Lung (tissue), 12 donors: ENCODE measurements around the gene CTNNBIP1. TPM values are rescaled to one million over a fixed set of nuclear protein-coding genes. Genes with fewer than 3 reads are reported as not detected.
A peak's percentile ranks its signal among the peaks of the same experiment; 100 is the strongest.
"Not testable (repeated sequence)": the region's sequence is repeated elsewhere in the genome, so short reads cannot be mapped to it uniquely, and the experiment has no call there.

Source experiments
- ATAC-seq: fragments of 200-7000 bp; cut with Tn5 transposase; one replicate; pipeline ENCODE4 v1.9.1; 2020; ENCODE audit warnings: moderate number of reproducible peaks; ENCODE audit not compliant: insufficient read depth, low FRiP score
- DNase-seq, 3 donors: peaks; one replicate each; pipeline ENCODE4 v3.0.0-alpha.2; 2013 to 2017
- H3K27ac ChIP-seq, 2 donors: one replicate each; pipeline ENCODE4 v1.5.1; 2013; ENCODE audit warnings: mild to moderate bottlenecking in 2 of 2, moderate library complexity in 2 of 2, control low read depth in 1 of 2, inconsistent platforms in 1 of 2, low read depth in 1 of 2, low read length in 1 of 2
- H3K27me3 ChIP-seq, 3 donors: one replicate each; pipeline ENCODE4 v1.5.1; 2013; ENCODE audit warnings: low read length in 2 of 3; ENCODE audit not compliant: control insufficient read depth in 3 of 3, insufficient read depth in 3 of 3
- H3K36me3 ChIP-seq, 4 donors: one replicate each; pipeline ENCODE4 v1.5.1; 2013; ENCODE audit warnings: low read length in 4 of 4, mild to moderate bottlenecking in 1 of 4, moderate library complexity in 1 of 4; ENCODE audit not compliant: control insufficient read depth in 4 of 4, insufficient read depth in 4 of 4
- H3K4me1 ChIP-seq, 5 donors: one replicate each; pipeline ENCODE4 v1.5.1; 2013; ENCODE audit warnings: low read length in 5 of 5, mild to moderate bottlenecking in 2 of 5, moderate library complexity in 1 of 5; ENCODE audit not compliant: control insufficient read depth in 5 of 5, insufficient read depth in 5 of 5
- H3K4me3 ChIP-seq: one replicate; pipeline ENCODE4 v1.5.1; 2013; ENCODE audit warnings: mild to moderate bottlenecking, control low read depth, moderate library complexity
- H3K9ac ChIP-seq, 2 donors: one replicate each; pipeline ENCODE4 v1.5.1; 2013; ENCODE audit warnings: low read length in 2 of 2, control low read depth in 1 of 2; ENCODE audit not compliant: insufficient read depth in 1 of 2
- H3K9me3 ChIP-seq, 4 donors: one replicate each; pipeline ENCODE4 v1.5.1; 2013; ENCODE audit warnings: low read length in 3 of 4, mild to moderate bottlenecking in 1 of 4, moderate library complexity in 1 of 4; ENCODE audit not compliant: control insufficient read depth in 4 of 4, insufficient read depth in 3 of 4
- WGBS, 2 donors: extraction: QIAGEN DNeasy Blood & Tissue Kit; methylation state at CpG; one replicate each; pipeline ENCODE4 v1.1.7; 2013; 5-methylcytosine and 5-hydroxymethylcytosine counted together
- polyA plus RNA-seq, 2 donors: library from polyadenylated mRNA; stranded (reverse); fragments of 200-250 nt; gene quantifications; one replicate each; pipeline ENCODE4 v1.2.1, GENCODE V29; 2013
- total RNA-seq, 2 donors: library from RNA; depleted of rRNA in 1 of 2; stranded (reverse); fragments of >200 nt in 1 of 2; gene quantifications; one replicate each; pipeline ENCODE4 v1.2.1, GENCODE V29; 2014 to 2021
- TF ChIP-seq, protein P1 (sequence below): IDR thresholded peaks from 2 replicates; pipeline ENCODE4 v1.5.1; 2012; ENCODE audit warnings: mild to moderate bottlenecking; ENCODE audit errors: control extremely low read depth, extremely low read depth
- donor health status: control.
- donor health status: control.
- donor health status: Bipolar disorder and iron deficiency.
- donor health status: healthy.
- donor health status: DM: yes; HTN: yes; CAD: no.

CTNNBIP1 gene
- total and polyA plus RNA-seq, 4 donors = 31.2 to 57.1 (median 32.2) TPM

DNA sequence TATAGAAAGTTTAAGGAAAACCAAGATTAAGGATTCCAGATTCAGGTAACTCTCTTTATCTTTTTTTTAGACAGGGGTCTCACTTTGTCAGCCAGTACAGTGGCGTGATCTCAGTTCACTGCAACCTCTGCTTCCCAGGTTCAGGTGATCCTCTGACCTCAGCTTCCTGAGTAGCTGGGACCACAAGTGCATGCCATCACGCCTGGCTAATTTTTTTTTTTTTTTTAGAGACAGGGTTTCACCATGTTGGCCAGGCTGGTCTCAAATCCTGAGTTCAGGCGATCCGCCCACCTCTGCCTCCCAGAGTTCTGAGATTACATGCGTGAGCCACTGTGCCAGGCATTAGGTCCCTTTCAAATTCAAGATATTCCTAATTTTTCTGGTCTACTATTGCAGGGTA is 17.2 kb upstream of the CTNNBIP1 start:
- no peaks in the 10 kb centered on the region for H3K9me3 ChIP-seq
- no peak overlapping the region for H3K4me3 ChIP-seq
- 83 to 93% methylated on average over 5 of the region's 5 CpGs for WGBS, 2 donors
- no peaks in the 10 kb centered on the region for H3K27me3 ChIP-seq
- ATAC-seq = no peak
- H3K36me3 ChIP-seq = peaks cover 6 to 20% (median 10%) of the 10 kb centered on the region in 4 donors
- no peak overlapping the region for H3K27ac ChIP-seq
- TF ChIP-seq, protein P1, sequence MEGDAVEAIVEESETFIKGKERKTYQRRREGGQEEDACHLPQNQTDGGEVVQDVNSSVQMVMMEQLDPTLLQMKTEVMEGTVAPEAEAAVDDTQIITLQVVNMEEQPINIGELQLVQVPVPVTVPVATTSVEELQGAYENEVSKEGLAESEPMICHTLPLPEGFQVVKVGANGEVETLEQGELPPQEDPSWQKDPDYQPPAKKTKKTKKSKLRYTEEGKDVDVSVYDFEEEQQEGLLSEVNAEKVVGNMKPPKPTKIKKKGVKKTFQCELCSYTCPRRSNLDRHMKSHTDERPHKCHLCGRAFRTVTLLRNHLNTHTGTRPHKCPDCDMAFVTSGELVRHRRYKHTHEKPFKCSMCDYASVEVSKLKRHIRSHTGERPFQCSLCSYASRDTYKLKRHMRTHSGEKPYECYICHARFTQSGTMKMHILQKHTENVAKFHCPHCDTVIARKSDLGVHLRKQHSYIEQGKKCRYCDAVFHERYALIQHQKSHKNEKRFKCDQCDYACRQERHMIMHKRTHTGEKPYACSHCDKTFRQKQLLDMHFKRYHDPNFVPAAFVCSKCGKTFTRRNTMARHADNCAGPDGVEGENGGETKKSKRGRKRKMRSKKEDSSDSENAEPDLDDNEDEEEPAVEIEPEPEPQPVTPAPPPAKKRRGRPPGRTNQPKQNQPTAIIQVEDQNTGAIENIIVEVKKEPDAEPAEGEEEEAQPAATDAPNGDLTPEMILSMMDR = no peak
- no peak overlapping the region for H3K9ac ChIP-seq
- no peak for DNase-seq
- peaks cover 0 to 5% (median 0%) of the 10 kb centered on the region in 5 donors for H3K4me1 ChIP-seq

DNA sequence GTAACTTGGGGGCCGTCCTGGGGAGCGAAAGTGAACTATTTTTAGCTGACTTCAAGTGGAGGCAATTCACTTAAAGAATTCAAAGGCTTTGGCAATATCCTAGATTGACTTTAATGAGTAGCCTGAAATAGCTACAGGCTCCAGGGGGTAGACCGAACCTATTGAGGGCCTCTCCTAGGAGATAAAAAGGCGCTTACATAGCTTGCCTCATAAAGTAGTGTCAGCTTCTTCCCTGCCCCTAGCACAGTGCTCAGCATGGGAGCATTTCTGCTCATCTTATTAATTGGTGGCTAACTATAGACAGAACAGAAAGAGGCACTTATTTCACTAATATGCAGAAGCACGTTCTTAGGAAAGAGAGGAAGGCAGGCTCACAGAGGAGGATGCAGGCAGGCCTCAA is 12.3 kb upstream of the CTNNBIP1 start:
- DNase-seq = peak in 1 of 3 donors; percentile 33
- Histone ChIP-seq H3K9me3 (no peaks in the 10 kb centered on the region), H3K4me1 (peaks cover 0 to 7% (median 0%) of the 10 kb centered on the region in 5 donors), H3K36me3 (peaks cover 0 to 2% (median 0%) of the 10 kb centered on the region in 4 donors), H3K9ac (no peak overlapping the region), H3K27ac (peak overlapping the region in 1 of 2 donors; percentile 38), H3K4me3 (no peak overlapping the region), H3K27me3 (no peaks in the 10 kb centered on the region)
- TF ChIP-seq, protein P1 = no peak
- WGBS, 2 donors = 64 to 86% methylated on average over 5 of the region's 5 CpGs
- no peak for ATAC-seq

DNA sequence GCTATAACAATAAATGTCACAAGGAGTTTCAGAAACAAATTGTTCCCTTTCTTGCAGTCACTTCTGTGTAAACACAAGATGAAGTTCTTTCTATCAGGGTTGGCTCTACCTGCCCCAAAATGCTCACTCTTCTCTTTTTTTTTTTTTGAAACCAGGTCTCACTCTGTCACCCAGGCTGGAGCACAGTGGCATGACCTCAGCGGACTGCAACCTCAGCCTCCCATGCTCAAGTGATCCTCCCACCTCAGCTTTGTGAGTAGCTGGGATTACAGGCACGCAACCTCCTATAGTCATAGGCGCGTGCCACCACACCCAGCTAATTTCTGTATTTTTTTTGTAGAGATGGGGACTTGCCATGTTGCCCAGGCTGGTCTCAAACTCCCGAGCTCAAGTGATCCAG is 10.5 kb upstream of the CTNNBIP1 start:
- Histone ChIP-seq H3K9me3 (no peaks in the 10 kb centered on the region), H3K27me3 (no peaks in the 10 kb centered on the region), H3K4me3 (no peak overlapping the region), H3K4me1 (peaks cover 0 to 7% (median 0%) of the 10 kb centered on the region in 5 donors), H3K9ac (no peak overlapping the region), H3K27ac (no peak overlapping the region), H3K36me3 (peaks cover 0 to 2% (median 0%) of the 10 kb centered on the region in 4 donors)
- ATAC-seq (no peak), DNase-seq (no peak)
- 95 to 97% methylated on average over 5 of the region's 5 CpGs for WGBS, 2 donors
- TF ChIP-seq, protein P1 = no peak

DNA sequence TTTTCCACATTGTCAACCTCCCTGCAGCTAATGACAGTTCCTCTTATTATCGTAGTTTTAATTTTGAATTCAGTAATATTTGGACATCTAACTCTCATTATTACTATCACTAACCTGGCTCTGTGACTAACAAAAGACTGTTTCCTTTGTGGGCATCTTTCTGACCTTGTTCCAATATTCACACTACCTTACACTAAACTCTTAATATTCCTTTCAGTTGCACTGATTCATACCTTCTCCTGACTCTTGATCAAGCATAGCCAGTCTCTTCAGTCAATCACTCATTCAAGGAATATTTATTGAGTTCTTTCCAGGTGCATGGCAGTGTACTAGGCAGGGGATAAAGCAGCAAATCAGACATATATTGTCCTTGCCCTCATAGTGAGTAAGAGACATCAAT is 7.8 kb upstream of the CTNNBIP1 start:
- TF ChIP-seq, protein P1 = no peak
- WGBS, 2 donors = 88 to 93% methylated on average over 1 of the region's 1 CpG
- Histone ChIP-seq H3K9ac (no peak overlapping the region), H3K27ac (no peak overlapping the region), H3K27me3 (no peaks in the 10 kb centered on the region), H3K4me3 (no peak overlapping the region), H3K9me3 (no peaks in the 10 kb centered on the region), H3K4me1 (peaks cover 0 to 7% (median 0%) of the 10 kb centered on the region in 5 donors), H3K36me3 (no peaks in the 10 kb centered on the region)
- ATAC-seq (no peak), DNase-seq (no peak)

DNA sequence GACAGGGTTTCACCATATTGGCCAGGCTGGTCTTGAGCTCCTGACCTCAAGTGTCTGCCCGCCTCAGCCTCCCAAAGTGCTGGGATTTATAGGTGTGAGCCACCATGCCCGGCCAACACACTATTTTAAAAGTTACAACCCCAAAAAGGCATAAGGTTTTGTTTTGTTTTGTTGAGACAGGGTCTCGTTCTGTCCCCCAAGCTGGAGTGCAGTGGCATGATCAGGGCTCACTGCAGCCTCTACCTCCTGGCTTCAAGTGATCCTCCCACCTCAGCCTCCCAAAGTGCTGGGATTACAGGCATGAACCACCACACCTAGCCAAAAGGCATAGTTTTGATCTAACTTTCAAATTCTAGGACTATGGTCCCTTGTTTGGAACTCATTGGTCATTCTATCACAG is 7.4 kb upstream of the CTNNBIP1 start:
- H3K4me1 ChIP-seq, H3K4me3 ChIP-seq, H3K9me3 ChIP-seq, H3K27me3 ChIP-seq, H3K9ac ChIP-seq, ATAC-seq, H3K27ac ChIP-seq, H3K36me3 ChIP-seq, DNase-seq: not testable (repeated sequence)
- 89 to 95% methylated on average over 3 of the region's 3 CpGs for WGBS, 2 donors
